ENCODE data around the gene SNED1. TPM values are rescaled to one million over a fixed set of nuclear protein-coding genes. Genes with fewer than 3 reads are reported as not detected.

The SNED1 gene
- polyA plus RNA-seq, 1 donor from 2014 or later, result 0.32 TPM

DNA sequence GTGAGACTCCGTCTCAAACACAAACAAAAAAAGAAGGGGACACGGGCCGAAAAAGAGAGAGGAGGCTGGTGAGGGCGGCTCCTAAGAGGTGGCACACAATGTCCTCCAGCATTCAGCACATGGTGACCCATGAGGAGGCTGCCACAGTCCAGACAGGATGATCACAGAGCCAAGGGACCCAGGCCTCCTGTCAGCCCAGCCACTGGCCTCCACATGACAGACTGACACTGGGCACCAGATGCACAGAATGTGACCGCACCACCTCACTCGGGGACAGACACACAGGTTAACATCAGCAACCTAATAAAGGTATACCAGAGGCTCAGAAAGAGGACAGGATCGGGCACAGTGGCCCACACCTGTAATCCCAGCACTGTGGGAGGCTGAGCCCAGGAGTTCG lies 129.8 kb downstream of the SNED1 start:
- Histone ChIP-seq H3K4me2 (ENCODE audit: low read length) (no peak overlapping the region), H2AFZ (ENCODE audit: low read depth, low read length) (no peak overlapping the region), H3F3A (ENCODE audit: insufficient read depth, low read length, poor library complexity, severe bottlenecking) (no peaks in the 10 kb centered on the region), H3K36me3 (ENCODE audit: insufficient read depth, low read length) (no peaks in the 10 kb centered on the region), H3K27ac (ENCODE audit: low read length) (no peak overlapping the region), H3K79me2 (replicated peaks; ENCODE audit: insufficient read depth, low read length) (no peaks in the 10 kb centered on the region), H4K20me1 (ENCODE audit: insufficient read depth) (no peaks in the 10 kb centered on the region), H3K27me3 (ENCODE audit: insufficient read depth, low read depth, low read length) (no peaks in the 10 kb centered on the region), H3K9me3 (ENCODE audit: low read length) (no peaks in the 10 kb centered on the region), H3K4me3 (ENCODE audit: low read length) (no peak overlapping the region), H3K9ac (ENCODE audit: low read length) (no peak overlapping the region), H3K9me2 (ENCODE audit: insufficient read depth, low read length) (no peaks in the 10 kb centered on the region)
- TF ChIP-seq POLR2AphosphoS5 (IDR thresholded peaks at IDR 0.05) (no peak), MXI1 (conservative IDR thresholded peaks at IDR 0.05; ENCODE audit: poor library complexity, severe bottlenecking) (no peak), EZH2 (IDR thresholded peaks at IDR 0.05; ENCODE audit: borderline replicate concordance, insufficient read depth, low read length, poor library complexity, severe bottlenecking) (no peak), EP300 (conservative IDR thresholded peaks at IDR 0.05; ENCODE audit: poor library complexity, severe bottlenecking) (no peak), TAF1 (IDR thresholded peaks at IDR 0.05; ENCODE audit: low read depth) (no peak), SMC3 (conservative IDR thresholded peaks at IDR 0.05; ENCODE audit: poor library complexity) (no peak), RAD21 (conservative IDR thresholded peaks at IDR 0.05) (no peak)
- TF ChIP-seq, protein P1, sequence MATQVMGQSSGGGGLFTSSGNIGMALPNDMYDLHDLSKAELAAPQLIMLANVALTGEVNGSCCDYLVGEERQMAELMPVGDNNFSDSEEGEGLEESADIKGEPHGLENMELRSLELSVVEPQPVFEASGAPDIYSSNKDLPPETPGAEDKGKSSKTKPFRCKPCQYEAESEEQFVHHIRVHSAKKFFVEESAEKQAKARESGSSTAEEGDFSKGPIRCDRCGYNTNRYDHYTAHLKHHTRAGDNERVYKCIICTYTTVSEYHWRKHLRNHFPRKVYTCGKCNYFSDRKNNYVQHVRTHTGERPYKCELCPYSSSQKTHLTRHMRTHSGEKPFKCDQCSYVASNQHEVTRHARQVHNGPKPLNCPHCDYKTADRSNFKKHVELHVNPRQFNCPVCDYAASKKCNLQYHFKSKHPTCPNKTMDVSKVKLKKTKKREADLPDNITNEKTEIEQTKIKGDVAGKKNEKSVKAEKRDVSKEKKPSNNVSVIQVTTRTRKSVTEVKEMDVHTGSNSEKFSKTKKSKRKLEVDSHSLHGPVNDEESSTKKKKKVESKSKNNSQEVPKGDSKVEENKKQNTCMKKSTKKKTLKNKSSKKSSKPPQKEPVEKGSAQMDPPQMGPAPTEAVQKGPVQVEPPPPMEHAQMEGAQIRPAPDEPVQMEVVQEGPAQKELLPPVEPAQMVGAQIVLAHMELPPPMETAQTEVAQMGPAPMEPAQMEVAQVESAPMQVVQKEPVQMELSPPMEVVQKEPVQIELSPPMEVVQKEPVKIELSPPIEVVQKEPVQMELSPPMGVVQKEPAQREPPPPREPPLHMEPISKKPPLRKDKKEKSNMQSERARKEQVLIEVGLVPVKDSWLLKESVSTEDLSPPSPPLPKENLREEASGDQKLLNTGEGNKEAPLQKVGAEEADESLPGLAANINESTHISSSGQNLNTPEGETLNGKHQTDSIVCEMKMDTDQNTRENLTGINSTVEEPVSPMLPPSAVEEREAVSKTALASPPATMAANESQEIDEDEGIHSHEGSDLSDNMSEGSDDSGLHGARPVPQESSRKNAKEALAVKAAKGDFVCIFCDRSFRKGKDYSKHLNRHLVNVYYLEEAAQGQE (IDR thresholded peaks at IDR 0.05; ENCODE audit: borderline replicate concordance), result no peak
- TF ChIP-seq, protein P2, sequence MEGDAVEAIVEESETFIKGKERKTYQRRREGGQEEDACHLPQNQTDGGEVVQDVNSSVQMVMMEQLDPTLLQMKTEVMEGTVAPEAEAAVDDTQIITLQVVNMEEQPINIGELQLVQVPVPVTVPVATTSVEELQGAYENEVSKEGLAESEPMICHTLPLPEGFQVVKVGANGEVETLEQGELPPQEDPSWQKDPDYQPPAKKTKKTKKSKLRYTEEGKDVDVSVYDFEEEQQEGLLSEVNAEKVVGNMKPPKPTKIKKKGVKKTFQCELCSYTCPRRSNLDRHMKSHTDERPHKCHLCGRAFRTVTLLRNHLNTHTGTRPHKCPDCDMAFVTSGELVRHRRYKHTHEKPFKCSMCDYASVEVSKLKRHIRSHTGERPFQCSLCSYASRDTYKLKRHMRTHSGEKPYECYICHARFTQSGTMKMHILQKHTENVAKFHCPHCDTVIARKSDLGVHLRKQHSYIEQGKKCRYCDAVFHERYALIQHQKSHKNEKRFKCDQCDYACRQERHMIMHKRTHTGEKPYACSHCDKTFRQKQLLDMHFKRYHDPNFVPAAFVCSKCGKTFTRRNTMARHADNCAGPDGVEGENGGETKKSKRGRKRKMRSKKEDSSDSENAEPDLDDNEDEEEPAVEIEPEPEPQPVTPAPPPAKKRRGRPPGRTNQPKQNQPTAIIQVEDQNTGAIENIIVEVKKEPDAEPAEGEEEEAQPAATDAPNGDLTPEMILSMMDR (IDR thresholded peaks at IDR 0.05; ENCODE audit: poor library complexity, severe bottlenecking), result no peak

DNA sequence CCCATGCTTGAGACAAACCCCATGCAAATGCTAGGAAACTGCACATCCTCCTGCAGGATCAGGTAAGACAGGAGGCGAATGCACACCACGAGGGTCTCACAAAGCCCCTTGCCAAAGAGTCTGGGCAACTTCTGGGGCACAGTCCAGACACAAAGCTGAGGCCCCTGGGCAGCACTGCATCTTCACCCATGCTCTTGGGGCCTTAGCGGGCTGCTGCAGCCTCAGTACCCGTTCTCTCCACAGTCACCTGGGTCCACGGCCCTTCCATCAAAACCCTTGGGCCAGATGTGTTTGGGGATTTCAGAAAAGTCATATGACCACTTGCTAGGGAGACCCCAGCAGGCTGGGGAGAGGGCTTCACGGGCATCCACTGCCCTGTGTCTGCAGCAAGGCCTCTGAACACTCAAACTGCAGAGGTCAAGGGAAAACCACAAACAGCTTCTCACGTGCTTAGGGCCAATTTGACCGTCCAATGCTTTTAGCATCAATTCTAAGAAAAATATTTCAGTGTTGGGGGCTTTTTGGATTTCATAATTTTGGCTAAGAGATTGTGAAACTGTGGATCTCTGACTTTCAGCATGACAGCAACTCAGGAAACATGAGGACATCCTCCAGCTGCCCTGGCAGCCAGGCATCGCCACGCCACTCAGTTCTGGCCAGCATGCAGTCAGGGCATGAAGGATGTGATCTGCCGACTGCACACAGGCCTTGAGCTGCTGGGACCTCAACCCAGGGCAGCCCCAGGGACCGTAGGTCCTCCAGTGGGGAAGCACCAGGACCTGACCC lies 130.9 kb downstream of the SNED1 start:
- H3K9ac ChIP-seq (ENCODE audit: low read length), result no peak overlapping the region
- H3K79me2 ChIP-seq (replicated peaks; ENCODE audit: insufficient read depth, low read length), result no peaks in the 10 kb centered on the region
- no peaks in the 10 kb centered on the region for H3K9me2 ChIP-seq (ENCODE audit: insufficient read depth, low read length)
- no peaks in the 10 kb centered on the region for H3K36me3 ChIP-seq (ENCODE audit: insufficient read depth, low read length)
- H3F3A ChIP-seq (ENCODE audit: insufficient read depth, low read length, poor library complexity, severe bottlenecking), result no peaks in the 10 kb centered on the region
- H3K4me3 ChIP-seq (ENCODE audit: low read length), result no peak overlapping the region
- H4K20me1 ChIP-seq (ENCODE audit: insufficient read depth), result no peaks in the 10 kb centered on the region
- no peak for TF ChIP-seq EZH2 (IDR thresholded peaks at IDR 0.05; ENCODE audit: borderline replicate concordance, insufficient read depth, low read length, poor library complexity, severe bottlenecking)
- TF ChIP-seq EP300 (conservative IDR thresholded peaks at IDR 0.05; ENCODE audit: poor library complexity, severe bottlenecking), result no peak
- no peak for TF ChIP-seq MXI1 (conservative IDR thresholded peaks at IDR 0.05; ENCODE audit: poor library complexity, severe bottlenecking)
- no peak for TF ChIP-seq RAD21 (conservative IDR thresholded peaks at IDR 0.05)
- no peak for TF ChIP-seq TAF1 (IDR thresholded peaks at IDR 0.05; ENCODE audit: low read depth)
- TF ChIP-seq POLR2AphosphoS5 (IDR thresholded peaks at IDR 0.05), result no peak
- no peak overlapping the region for H2AFZ ChIP-seq (ENCODE audit: low read depth, low read length)
- no peaks in the 10 kb centered on the region for H3K27me3 ChIP-seq (ENCODE audit: insufficient read depth, low read depth, low read length)
- H3K27ac ChIP-seq (ENCODE audit: low read length), result no peak overlapping the region
- H3K4me2 ChIP-seq (ENCODE audit: low read length), result no peak overlapping the region
- no peaks in the 10 kb centered on the region for H3K9me3 ChIP-seq (ENCODE audit: low read length)

Measured in neural cell (in vitro differentiated cells).